ENCODE results near the gene EPHA4.

GRCh38 chr2:221501883-221502269, 70.2 kb downstream of the EPHA4 start:
- TF ChIP-seq CTCF (IDR thresholded peaks at IDR 0.05; ENCODE audit: low read depth, low read length, missing input control) (no peak), MAX (IDR thresholded peaks at IDR 0.05) (no peak), GABPA (IDR thresholded peaks at IDR 0.05 in 1 of 2, conservative IDR thresholded peaks at IDR 0.05 in 1 of 2) (no peak), YY1 (IDR thresholded peaks at IDR 0.05) (no peak), RXRA (IDR thresholded peaks at IDR 0.05) (no peak), ZBTB33 (IDR thresholded peaks at IDR 0.05) (no peak), SP1 (IDR thresholded peaks at IDR 0.05) (no peak), RAD21 (IDR thresholded peaks at IDR 0.05) (no peak), JUND (IDR thresholded peaks at IDR 0.05) (no peak)

Measured in liver (tissue), 3 donors.